ENCODE data around the gene ASF1A. TPM values are rescaled to one million over a fixed set of nuclear protein-coding genes. Genes with fewer than 3 reads are reported as not detected.

ASF1A gene
- total RNA-seq, 1 experiment from 2014 or later, result 34.4 TPM

GRCh38 chr6:118862443-118862842, 31.5 kb upstream of the ASF1A start:
- Mint-ChIP-seq H3K4me1 (peaks cover 4 to 13% of the 10 kb centered on the region in 2 experiments; a peak in 3 of 4 replicates), H3K36me3 (ENCODE audit: insufficient read depth in 1 of 3, low read depth in 3 of 3) (peaks cover 6 to 12% (median 8%) of the 10 kb centered on the region in 3 experiments), H3K9me3 (peaks cover 7 to 11% of the 10 kb centered on the region in 2 experiments), H3K27ac (no peak overlapping the region; a peak in 1 of 7 replicates), H3K4me3 (no peak overlapping the region), H3K27me3 (ENCODE audit: low read depth) (no peaks in the 10 kb centered on the region)
- no peak overlapping the region for H2AK5ac ChIP-seq (ENCODE audit: insufficient read length, low read length)
- no peak overlapping the region for H3K56ac ChIP-seq (ENCODE audit: insufficient read length, low read depth, low read length)
- H3T11ph ChIP-seq (ENCODE audit: low read length), result no peak overlapping the region
- no peaks in the 10 kb centered on the region for H3K79me2 ChIP-seq (ENCODE audit: insufficient read depth, low read length)
- H4K5ac ChIP-seq (ENCODE audit: insufficient read length, low read depth, low read length), result no peak overlapping the region
- no peak overlapping the region for H3K9ac ChIP-seq (ENCODE audit: extremely low read depth, insufficient read length, low read length)
- H3K4me2 ChIP-seq (ENCODE audit: insufficient read depth, insufficient read length, low read length), result no peak overlapping the region
- no peak overlapping the region for H2BK15ac ChIP-seq (ENCODE audit: low read depth, low read length)
- H3K79me1 ChIP-seq (ENCODE audit: insufficient read depth, low read depth, low read length, poor library complexity, severe bottlenecking), result no peaks in the 10 kb centered on the region
- TF ChIP-seq CTCF (conservative IDR thresholded peaks at IDR 0.05), result no peak
- no peak overlapping the region for H2AFZ ChIP-seq (ENCODE audit: low read length)
- H3K27ac ChIP-seq (ENCODE audit: insufficient read length, low read depth, low read length), result no peak overlapping the region
- no peaks in the 10 kb centered on the region for H3K23me2 ChIP-seq (ENCODE audit: insufficient read length, low read depth, low read length, poor library complexity, severe bottlenecking)
- DNase-seq, result no peak
- no peak overlapping the region for H4K91ac ChIP-seq (ENCODE audit: insufficient read length, low read depth, low read length)
- no peak overlapping the region for H4K8ac ChIP-seq (replicated peaks; ENCODE audit: insufficient read length, low read depth, low read length)
- no peak overlapping the region for H2BK12ac ChIP-seq (ENCODE audit: insufficient read length, low read depth, low read length)
- H3K18ac ChIP-seq (ENCODE audit: insufficient read length, low read depth, low read length), result no peak overlapping the region
- H3K4ac ChIP-seq (ENCODE audit: low read depth, low read length), result no peak overlapping the region
- no peak overlapping the region for H2BK120ac ChIP-seq (ENCODE audit: low read depth, low read length, poor library complexity, severe bottlenecking)
- H3K4me1 ChIP-seq (ENCODE audit: insufficient read depth, low read length), result no peaks in the 10 kb centered on the region; the same call in 1 of the 2 replicates
- H2BK5ac ChIP-seq (ENCODE audit: insufficient read length, low read length), result no peak overlapping the region
- H2BK20ac ChIP-seq (ENCODE audit: low read depth, low read length, poor library complexity, severe bottlenecking), result no peak overlapping the region
- H3K9me3 ChIP-seq (ENCODE audit: control insufficient read depth, low read depth, low read length), result no peaks in the 10 kb centered on the region
- no CpG with 5 or more reads among the region's 4 CpGs for WGBS (ENCODE audit: extremely low coverage, insufficient read length, low lambda C conversion rate)
- H4K20me1 ChIP-seq (ENCODE audit: control insufficient read depth, insufficient read depth, insufficient read length), result no peaks in the 10 kb centered on the region
- H3K14ac ChIP-seq (ENCODE audit: insufficient read depth, low read length), result no peak overlapping the region
- no peak overlapping the region for H3K23ac ChIP-seq (ENCODE audit: insufficient read length, low read depth, low read length)
- no peaks in the 10 kb centered on the region for H3K27me3 ChIP-seq (ENCODE audit: insufficient read depth, low read length)
